Measurements from ENCODE around the gene BLACAT1. TPM values are rescaled to one million over a fixed set of nuclear protein-coding genes. Genes with fewer than 3 reads are reported as not detected.

Gene BLACAT1
- total RNA-seq, 1 experiment from 2014 or later = 0.34 TPM

DNA sequence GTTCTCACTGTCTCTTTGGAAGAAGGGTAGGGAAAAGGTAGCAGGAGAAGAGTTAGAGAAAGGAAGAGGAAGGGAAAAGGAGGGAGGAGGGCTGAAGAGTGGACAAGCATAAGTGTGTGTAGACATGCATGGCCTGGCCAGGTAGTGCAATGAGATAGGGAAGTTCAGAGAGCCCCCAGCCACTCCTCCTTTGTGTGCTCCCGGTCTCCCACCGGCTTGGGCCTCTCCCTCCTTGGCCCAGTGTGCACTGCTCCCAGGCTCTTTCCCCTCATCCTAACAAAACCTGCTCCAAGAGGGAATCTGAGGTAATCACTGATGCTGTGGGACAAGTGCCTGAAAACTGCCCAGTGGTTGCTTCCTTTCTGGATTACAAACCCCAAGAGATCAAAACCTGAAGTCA, 23.7 kb downstream of the BLACAT1 start:
- Mint-ChIP-seq H3K9me3 (ENCODE audit: unreplicated experiment) (no peaks in the 10 kb centered on the region), H3K4me1 (ENCODE audit: low read depth, unreplicated experiment) (no peaks in the 10 kb centered on the region), H3K27ac (ENCODE audit: unreplicated experiment) (no peak overlapping the region), H3K27me3 (ENCODE audit: insufficient read depth, unreplicated experiment) (peaks cover 11% of the 10 kb centered on the region), H3K36me3 (ENCODE audit: insufficient read depth, unreplicated experiment) (no peaks in the 10 kb centered on the region), H3K4me3 (ENCODE audit: unreplicated experiment) (no peak overlapping the region)
- Histone ChIP-seq H3K27me3 (replicated peaks; ENCODE audit: control insufficient read depth, insufficient read depth, low read length) (no peaks in the 10 kb centered on the region), H3K4me1 (no peaks in the 10 kb centered on the region), H3K4me3 (ENCODE audit: low read depth, low read length) (no peak overlapping the region), H3K36me3 (ENCODE audit: control insufficient read depth, insufficient read depth, low read length) (no peaks in the 10 kb centered on the region), H3K9me3 (no peaks in the 10 kb centered on the region)
- intact Hi-C loops (cut with micrococcal nuclease; ENCODE audit: unreplicated experiment) = no loop called here
- ChIA-PET POLR2A (no interaction called here), CTCF (interaction anchor here (0.6 kb wide), 1 partner anchor 665 kb away, joined by 3 read pairs; no protein-coding TSS in a partner anchor)
- no TSS peak for BruUV-seq (replicated peaks)
- TF ChIP-seq, protein P1, sequence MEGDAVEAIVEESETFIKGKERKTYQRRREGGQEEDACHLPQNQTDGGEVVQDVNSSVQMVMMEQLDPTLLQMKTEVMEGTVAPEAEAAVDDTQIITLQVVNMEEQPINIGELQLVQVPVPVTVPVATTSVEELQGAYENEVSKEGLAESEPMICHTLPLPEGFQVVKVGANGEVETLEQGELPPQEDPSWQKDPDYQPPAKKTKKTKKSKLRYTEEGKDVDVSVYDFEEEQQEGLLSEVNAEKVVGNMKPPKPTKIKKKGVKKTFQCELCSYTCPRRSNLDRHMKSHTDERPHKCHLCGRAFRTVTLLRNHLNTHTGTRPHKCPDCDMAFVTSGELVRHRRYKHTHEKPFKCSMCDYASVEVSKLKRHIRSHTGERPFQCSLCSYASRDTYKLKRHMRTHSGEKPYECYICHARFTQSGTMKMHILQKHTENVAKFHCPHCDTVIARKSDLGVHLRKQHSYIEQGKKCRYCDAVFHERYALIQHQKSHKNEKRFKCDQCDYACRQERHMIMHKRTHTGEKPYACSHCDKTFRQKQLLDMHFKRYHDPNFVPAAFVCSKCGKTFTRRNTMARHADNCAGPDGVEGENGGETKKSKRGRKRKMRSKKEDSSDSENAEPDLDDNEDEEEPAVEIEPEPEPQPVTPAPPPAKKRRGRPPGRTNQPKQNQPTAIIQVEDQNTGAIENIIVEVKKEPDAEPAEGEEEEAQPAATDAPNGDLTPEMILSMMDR (IDR thresholded peaks at IDR 0.05; ENCODE audit: insufficient read depth in 1 of 2, low read depth in 1 of 2, low read length in 1 of 2, severe bottlenecking in 1 of 2, unreplicated experiment in 1 of 2) = no peak
- DNase-seq = no peak

DNA sequence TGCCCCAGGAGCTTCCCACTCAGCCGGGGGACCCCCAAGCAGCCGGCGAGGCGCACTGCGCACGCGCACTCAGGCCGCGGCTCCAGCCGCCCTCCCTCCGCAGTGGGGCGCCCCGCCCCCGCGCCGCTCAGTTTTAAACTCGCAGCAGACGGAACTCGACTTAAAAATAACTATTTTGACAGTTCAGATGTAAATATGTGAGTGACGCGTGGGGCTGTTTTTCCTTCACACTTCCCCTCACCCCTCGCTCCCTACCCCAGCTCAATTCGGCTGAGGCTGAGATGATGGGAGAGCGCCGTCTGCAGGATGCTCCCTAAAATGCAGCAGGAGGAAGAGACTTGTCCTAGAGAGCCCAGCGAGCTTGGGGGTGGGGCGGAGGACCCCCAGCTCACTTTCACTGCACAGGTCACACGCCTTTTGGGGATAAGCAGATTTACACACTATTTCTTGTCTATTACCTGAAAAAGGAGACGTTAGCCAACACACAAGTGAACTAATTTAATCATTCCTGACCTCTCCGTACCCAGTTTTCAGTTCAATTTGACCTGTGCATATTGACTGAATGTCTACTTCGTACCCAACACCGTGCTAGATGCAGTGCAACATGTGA, 25.0 kb downstream of the BLACAT1 start:
- no peaks in the 10 kb centered on the region for H3K4me1 Mint-ChIP-seq (ENCODE audit: low read depth, unreplicated experiment)
- ChIA-PET CTCF (interaction anchor here (0.6 to 2.1 kb wide), 4 partner anchors 41 to 237 kb away, joined by 3 to 8 read pairs (median 5); no protein-coding TSS in a partner anchor), POLR2A (no interaction called here)
- no TSS peak for BruUV-seq (replicated peaks)
- peaks cover 17% of the 10 kb centered on the region for H3K27me3 Mint-ChIP-seq (ENCODE audit: insufficient read depth, unreplicated experiment)
- intact Hi-C loops (cut with micrococcal nuclease; ENCODE audit: unreplicated experiment) = no loop called here
- Histone ChIP-seq H3K4me3 (ENCODE audit: low read depth, low read length) (peak overlapping the region; percentile 14; the same call in 1 of the 2 replicates), H3K4me1 (no peaks in the 10 kb centered on the region), H3K36me3 (ENCODE audit: control insufficient read depth, insufficient read depth, low read length) (no peaks in the 10 kb centered on the region), H3K27me3 (replicated peaks; ENCODE audit: control insufficient read depth, insufficient read depth, low read length) (no peaks in the 10 kb centered on the region; the same call in 1 of the 2 replicates), H3K9me3 (no peaks in the 10 kb centered on the region)
- TF ChIP-seq, protein P1 (IDR thresholded peaks at IDR 0.05; ENCODE audit: insufficient read depth in 1 of 2, low read depth in 1 of 2, low read length in 1 of 2, severe bottlenecking in 1 of 2, unreplicated experiment in 1 of 2) = peak in 1 of 2 experiments; percentile 42
- no peak for DNase-seq
- no peaks in the 10 kb centered on the region for H3K9me3 Mint-ChIP-seq (ENCODE audit: unreplicated experiment)
- H3K36me3 Mint-ChIP-seq (ENCODE audit: insufficient read depth, unreplicated experiment) = no peaks in the 10 kb centered on the region
- peak overlapping the region; percentile 53 for H3K4me3 Mint-ChIP-seq (ENCODE audit: unreplicated experiment)
- no peak overlapping the region for H3K27ac Mint-ChIP-seq (ENCODE audit: unreplicated experiment)

DNA sequence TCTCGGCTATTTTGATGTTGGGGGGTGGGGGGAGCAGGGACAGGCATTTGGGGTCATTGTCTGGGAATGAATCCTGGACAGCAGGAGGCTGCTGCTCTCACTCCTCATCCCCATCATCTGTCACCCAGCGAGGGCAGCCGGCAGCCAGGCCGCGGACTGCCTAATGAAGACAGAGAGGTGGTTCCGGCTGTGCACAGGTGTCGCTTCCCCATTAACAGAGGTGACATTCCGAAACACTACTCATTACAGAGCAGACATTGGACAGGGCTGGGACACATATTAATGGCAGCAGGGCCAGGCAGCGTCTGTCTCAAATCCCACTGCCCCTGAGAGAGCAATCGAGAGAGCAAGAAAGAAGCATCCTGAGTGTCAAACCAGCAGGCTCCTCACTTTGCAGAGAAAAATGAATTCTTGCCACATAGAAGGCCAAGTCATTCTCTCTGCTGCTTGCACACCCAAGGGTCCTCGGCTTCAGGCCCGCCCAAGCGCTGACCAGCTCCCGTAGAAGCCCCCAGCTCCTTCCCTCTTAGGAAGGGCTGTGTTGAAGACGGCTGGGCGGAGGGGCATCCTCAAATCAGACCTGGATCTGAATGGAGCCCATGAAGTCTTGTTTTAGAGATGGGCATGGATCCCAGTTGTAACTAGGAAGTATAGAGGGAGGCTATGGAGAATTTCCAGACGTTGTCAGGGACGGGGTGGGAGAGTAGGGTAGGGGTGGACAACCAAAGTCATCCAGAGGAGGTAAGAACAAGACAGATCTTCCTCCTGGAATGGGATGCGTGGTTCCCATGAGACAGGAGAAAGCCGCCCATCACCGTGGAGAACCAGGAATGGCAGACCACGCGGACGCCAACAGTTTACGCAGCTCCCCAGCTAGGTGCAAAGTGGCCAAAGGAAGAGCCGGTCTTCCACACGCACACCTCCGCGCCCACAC, 25.8 kb downstream of the BLACAT1 start:
- Histone ChIP-seq H3K4me1 (no peaks in the 10 kb centered on the region), H3K36me3 (ENCODE audit: control insufficient read depth, insufficient read depth, low read length) (no peaks in the 10 kb centered on the region), H3K27me3 (replicated peaks; ENCODE audit: control insufficient read depth, insufficient read depth, low read length) (no peaks in the 10 kb centered on the region; the same call in 1 of the 2 replicates), H3K4me3 (ENCODE audit: low read depth, low read length) (no peak overlapping the region), H3K9me3 (no peaks in the 10 kb centered on the region)
- Mint-ChIP-seq H3K4me3 (ENCODE audit: unreplicated experiment) (peak overlapping the region; percentile 53), H3K9me3 (ENCODE audit: unreplicated experiment) (no peaks in the 10 kb centered on the region), H3K27ac (ENCODE audit: unreplicated experiment) (no peak overlapping the region), H3K36me3 (ENCODE audit: insufficient read depth, unreplicated experiment) (no peaks in the 10 kb centered on the region), H3K27me3 (ENCODE audit: insufficient read depth, unreplicated experiment) (peaks cover 17% of the 10 kb centered on the region), H3K4me1 (ENCODE audit: low read depth, unreplicated experiment) (no peaks in the 10 kb centered on the region)
- DNase-seq = no peak
- POLR2A ChIA-PET = interaction anchor here (0.6 kb wide), 1 partner anchor 56 kb away, joined by 11 read pairs; no protein-coding TSS in a partner anchor
- CTCF ChIA-PET = interaction anchor here (0.8 to 2.1 kb wide), 2 partner anchors 55 to 94 kb away, joined by 3 to 8 read pairs; no protein-coding TSS in a partner anchor
- intact Hi-C loops (cut with micrococcal nuclease; ENCODE audit: unreplicated experiment) = no loop called here
- no TSS peak for BruUV-seq (replicated peaks)
- TF ChIP-seq, protein P1 (IDR thresholded peaks at IDR 0.05; ENCODE audit: insufficient read depth in 1 of 2, low read depth in 1 of 2, low read length in 1 of 2, severe bottlenecking in 1 of 2, unreplicated experiment in 1 of 2) = no peak

Measured in Caco-2 (cell line).